ENCODE measurements around the gene PLD5.

- no peak for TF ChIP-seq POLR2AphosphoS5 (IDR thresholded peaks at IDR 0.05; ENCODE audit: low read depth, low read length)
- TF ChIP-seq POLR2A (IDR thresholded peaks at IDR 0.05; ENCODE audit: low read depth, low read length): no peak
- TF ChIP-seq SPI1 (IDR thresholded peaks at IDR 0.05; ENCODE audit: low read depth, low read length): no peak
- no peak for TF ChIP-seq POU2F2 (IDR thresholded peaks at IDR 0.05; ENCODE audit: low read depth, low read length)
- TF ChIP-seq TAF1 (IDR thresholded peaks at IDR 0.05; ENCODE audit: low read depth, low read length): no peak
Observed at GRCh38 chr1:242556276-242556675, 31.8 kb upstream of the PLD5 start.

All from GM12891 (cell line).